GM12801 (cell line): Measurements from ENCODE around the gene LRRC42.

Experiments
- CTCF ChIP-seq: IDR thresholded peaks from one replicate; pipeline ENCODE4 v1.5.1; 2011; ENCODE audit warnings: control low read depth; ENCODE audit not compliant: insufficient read length; ENCODE audit errors: extremely low read depth

LRRC42 gene

GRCh38 chr1:54004481-54005049, 58.4 kb downstream of the LRRC42 start:
- no peak for TF ChIP-seq CTCF

- TF ChIP-seq CTCF = no peak
Measured at GRCh38 chr1:54006508-54006907, 60.4 kb downstream of the LRRC42 start.

GRCh38 chr1:54007613-54008012, 61.5 kb downstream of the LRRC42 start:
- TF ChIP-seq CTCF = no peak

GRCh38 chr1:54008876-54009275, 62.7 kb downstream of the LRRC42 start:
- no peak for TF ChIP-seq CTCF

- TF ChIP-seq CTCF = no peak
Measured at GRCh38 chr1:54009406-54009805, 63.3 kb downstream of the LRRC42 start.

- TF ChIP-seq CTCF = no peak
Measured at GRCh38 chr1:54010415-54011117, 64.4 kb downstream of the LRRC42 start.

GRCh38 chr1:54011316-54012007, 65.3 kb downstream of the LRRC42 start:
- no peak for TF ChIP-seq CTCF
